ENCODE results near the gene ACVRL1.

Gene ACVRL1

GRCh38 chr12:51915003-51915625, 7.8 kb downstream of the ACVRL1 start:
- TF ChIP-seq ZNF70 (CRISPR knock-in tag; IDR thresholded peaks at IDR 0.05), result no peak
- TF ChIP-seq CSDC2 (CRISPR knock-in tag; IDR thresholded peaks at IDR 0.05), result no peak
- no peak for TF ChIP-seq RARB (CRISPR knock-in tag; IDR thresholded peaks at IDR 0.05)
- no peak for TF ChIP-seq ZNF8 (CRISPR knock-in tag; IDR thresholded peaks at IDR 0.05)
- TF ChIP-seq CSRNP3 (CRISPR knock-in tag; IDR thresholded peaks at IDR 0.05), result no peak
- no peak for TF ChIP-seq ISL1 (CRISPR knock-in tag; IDR thresholded peaks at IDR 0.05)
- TF ChIP-seq POU6F1 (CRISPR knock-in tag; IDR thresholded peaks at IDR 0.05; ENCODE audit: borderline replicate concordance, low read depth), result no peak
- no peak for ATAC-seq

GRCh38 chr12:51915951-51916350, 8.6 kb downstream of the ACVRL1 start:
- TF ChIP-seq SNAI2 (CRISPR knock-in tag; IDR thresholded peaks at IDR 0.05) (no peak), PATZ1 (CRISPR knock-in tag; IDR thresholded peaks at IDR 0.05; ENCODE audit: borderline replicate concordance) (no peak), ZNF70 (CRISPR knock-in tag; IDR thresholded peaks at IDR 0.05) (no peak), CSRNP3 (CRISPR knock-in tag; IDR thresholded peaks at IDR 0.05) (no peak), ZNF8 (CRISPR knock-in tag; IDR thresholded peaks at IDR 0.05) (no peak), ISL1 (CRISPR knock-in tag; IDR thresholded peaks at IDR 0.05) (no peak), CSDC2 (CRISPR knock-in tag; IDR thresholded peaks at IDR 0.05) (no peak), ZFP30 (CRISPR knock-in tag; IDR thresholded peaks at IDR 0.05) (no peak), RARB (CRISPR knock-in tag; IDR thresholded peaks at IDR 0.05) (no peak), BACH2 (CRISPR knock-in tag; IDR thresholded peaks at IDR 0.05; ENCODE audit: borderline replicate concordance) (no peak), PPARA (CRISPR knock-in tag; IDR thresholded peaks at IDR 0.05; ENCODE audit: borderline replicate concordance) (no peak), ZNF565 (CRISPR knock-in tag; conservative IDR thresholded peaks at IDR 0.05; ENCODE audit: low read depth) (no peak)
- ATAC-seq, result no peak

- ATAC-seq, result no peak
- TF ChIP-seq ESRRG (CRISPR knock-in tag; IDR thresholded peaks at IDR 0.05), result no peak
- TF ChIP-seq SNAI2 (CRISPR knock-in tag; IDR thresholded peaks at IDR 0.05), result no peak
- TF ChIP-seq PATZ1 (CRISPR knock-in tag; IDR thresholded peaks at IDR 0.05; ENCODE audit: borderline replicate concordance), result no peak
- TF ChIP-seq ZFP3 (CRISPR knock-in tag; IDR thresholded peaks at IDR 0.05), result no peak
- no peak for TF ChIP-seq ZC3H10 (CRISPR knock-in tag; IDR thresholded peaks at IDR 0.05)
- no peak for TF ChIP-seq BACH2 (CRISPR knock-in tag; IDR thresholded peaks at IDR 0.05; ENCODE audit: borderline replicate concordance)
- no peak for TF ChIP-seq ISL1 (CRISPR knock-in tag; IDR thresholded peaks at IDR 0.05)
- TF ChIP-seq CSRNP3 (CRISPR knock-in tag; IDR thresholded peaks at IDR 0.05), result no peak
- TF ChIP-seq CREB5 (CRISPR knock-in tag; IDR thresholded peaks at IDR 0.05; ENCODE audit: low read depth), result no peak
- TF ChIP-seq ZFP30 (CRISPR knock-in tag; IDR thresholded peaks at IDR 0.05), result no peak
- TF ChIP-seq ZNF70 (CRISPR knock-in tag; IDR thresholded peaks at IDR 0.05), result no peak
- no peak for TF ChIP-seq ZNF565 (CRISPR knock-in tag; conservative IDR thresholded peaks at IDR 0.05; ENCODE audit: low read depth)
- no peak for TF ChIP-seq TOX (CRISPR knock-in tag; IDR thresholded peaks at IDR 0.05; ENCODE audit: borderline replicate concordance)
- TF ChIP-seq RARB (CRISPR knock-in tag; IDR thresholded peaks at IDR 0.05), result no peak
These were observed 9.8 kb downstream of the ACVRL1 start for GRCh38 chr12:51917041-51917590.
